Natural killer cell (primary cell): ENCODE measurements around the gene GADL1. TPM values are rescaled to one million over a fixed set of nuclear protein-coding genes. Genes with fewer than 3 reads are reported as not detected.
A peak's percentile ranks its signal among the peaks of the same experiment; 100 is the strongest.

Source experiments
- ATAC-seq, 3 donors: fragments of 150-1000 bp in 2 of 3; fragments of 200-7000 bp in 1 of 3; cut with Tn5 transposase; 1 replicate in 1 of 3; 2 replicates in 2 of 3; pipeline ENCODE4 v1.10.0; 2021; ENCODE audit warnings: mild to moderate bottlenecking in 2 of 3, moderate library complexity in 2 of 3
- DNase-seq, 2 donors: peaks; one replicate each; pipeline versions ENCODE4 v3.0.0 to v3.0.0-alpha.2; 2013 to 2021; ENCODE audit warnings: mixed read lengths in 1 of 2
- H3K27ac ChIP-seq: one replicate; pipeline ENCODE4 v1.5.1; 2013; ENCODE audit warnings: mild to moderate bottlenecking, low read length
- H3K27me3 ChIP-seq: one replicate; pipeline ENCODE4 v1.6.1; 2013; ENCODE audit warnings: low read length; ENCODE audit not compliant: control insufficient read depth, insufficient read depth
- H3K36me3 ChIP-seq: one replicate; pipeline ENCODE4 v1.6.1; 2013; ENCODE audit warnings: low read length; ENCODE audit not compliant: control insufficient read depth, insufficient read depth
- H3K4me1 ChIP-seq: one replicate; pipeline ENCODE4 v1.6.1; 2013; ENCODE audit warnings: low read length; ENCODE audit not compliant: control insufficient read depth, insufficient read depth
- H3K4me3 ChIP-seq: one replicate; pipeline ENCODE4 v1.5.1; 2013; ENCODE audit warnings: low read length
- H3K9me3 ChIP-seq: one replicate; pipeline ENCODE4 v1.6.1; 2013; ENCODE audit warnings: low read length; ENCODE audit not compliant: control insufficient read depth, insufficient read depth
- H3K27ac Mint-ChIP-seq, 2 donors: one replicate each; pipeline ENCODE4 v1.8.0; 2022; ENCODE audit warnings: mild to moderate bottlenecking in 2 of 2, mixed read lengths in 2 of 2, moderate library complexity in 1 of 2
- H3K27me3 Mint-ChIP-seq, 2 donors: one replicate each; pipeline ENCODE4 v1.8.0; 2022; ENCODE audit warnings: low read depth in 2 of 2, mixed read lengths in 2 of 2
- H3K36me3 Mint-ChIP-seq: one replicate; pipeline ENCODE4 v1.8.0; 2022; ENCODE audit warnings: mixed read lengths
- H3K4me1 Mint-ChIP-seq, 2 donors: one replicate each; pipeline ENCODE4 v1.8.0; 2022; ENCODE audit warnings: mixed read lengths in 2 of 2
- H3K4me3 Mint-ChIP-seq: one replicate; pipeline ENCODE4 v1.8.0; 2022; ENCODE audit warnings: mild to moderate bottlenecking, moderate library complexity, mixed read lengths
- H3K9me3 Mint-ChIP-seq, 2 donors: one replicate each; pipeline ENCODE4 v1.8.0; 2022; ENCODE audit warnings: mixed read lengths in 2 of 2
- WGBS: methylation state at CpG from one replicate; pipeline ENCODE4 v1.1.7; 2013; ENCODE audit warnings: missing lambda C conversion rate; ENCODE audit not compliant: insufficient coverage; 5-methylcytosine and 5-hydroxymethylcytosine counted together
- intact Hi-C: fragments of 100-400 bp; cut with micrococcal nuclease; formaldehyde crosslinking; loops from one replicate; pipeline ENCODE4 v1.14.2; 2022
- total RNA-seq, 4 donors: library from RNA; stranded (reverse); fragments of 120-200 nt in 1 of 4; gene quantifications; one replicate each; pipeline versions ENCODE4 v1.2.3 to v1.2.4, GENCODE V29; 2013 to 2022
- TF ChIP-seq, protein P1 (sequence below): fragments of 200-600 bp; IDR thresholded peaks from one replicate; pipeline ENCODE4 v1.8.0; 2022; ENCODE audit warnings: antibody characterized with exemption

Gene GADL1
- total RNA-seq, 3 donors from 2014 or later (not counting 1 experiment from before 2014, with no cell fraction given): not detected

DNA sequence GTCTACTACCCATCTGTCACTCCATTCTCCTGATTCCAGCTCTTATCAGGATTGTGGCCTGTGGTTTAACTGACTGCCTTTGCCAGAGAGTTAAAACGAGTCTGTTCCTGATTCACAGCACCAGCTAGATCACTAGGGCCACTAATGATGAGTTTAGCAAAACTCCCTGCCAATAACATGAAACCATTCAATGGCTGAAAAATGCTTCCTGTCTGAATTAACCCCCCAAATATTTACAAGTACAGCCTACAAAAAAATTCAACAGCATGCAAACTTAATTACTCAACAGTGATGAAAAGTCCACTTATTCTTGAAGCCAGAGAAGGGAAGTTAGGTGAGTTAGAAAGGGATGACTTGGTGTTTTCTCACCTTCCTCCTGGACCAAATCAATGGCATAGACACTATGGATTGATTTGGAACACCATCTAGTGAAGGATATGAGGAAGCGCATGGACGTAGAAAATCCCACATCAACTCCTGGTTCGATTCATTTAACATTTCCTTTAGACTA, 146.6 kb downstream of the GADL1 start:
- no peaks in the 10 kb centered on the region for H3K9me3 ChIP-seq
- H3K36me3 ChIP-seq: no peaks in the 10 kb centered on the region
- no peaks in the 10 kb centered on the region for H3K27me3 Mint-ChIP-seq
- TF ChIP-seq, protein P1, sequence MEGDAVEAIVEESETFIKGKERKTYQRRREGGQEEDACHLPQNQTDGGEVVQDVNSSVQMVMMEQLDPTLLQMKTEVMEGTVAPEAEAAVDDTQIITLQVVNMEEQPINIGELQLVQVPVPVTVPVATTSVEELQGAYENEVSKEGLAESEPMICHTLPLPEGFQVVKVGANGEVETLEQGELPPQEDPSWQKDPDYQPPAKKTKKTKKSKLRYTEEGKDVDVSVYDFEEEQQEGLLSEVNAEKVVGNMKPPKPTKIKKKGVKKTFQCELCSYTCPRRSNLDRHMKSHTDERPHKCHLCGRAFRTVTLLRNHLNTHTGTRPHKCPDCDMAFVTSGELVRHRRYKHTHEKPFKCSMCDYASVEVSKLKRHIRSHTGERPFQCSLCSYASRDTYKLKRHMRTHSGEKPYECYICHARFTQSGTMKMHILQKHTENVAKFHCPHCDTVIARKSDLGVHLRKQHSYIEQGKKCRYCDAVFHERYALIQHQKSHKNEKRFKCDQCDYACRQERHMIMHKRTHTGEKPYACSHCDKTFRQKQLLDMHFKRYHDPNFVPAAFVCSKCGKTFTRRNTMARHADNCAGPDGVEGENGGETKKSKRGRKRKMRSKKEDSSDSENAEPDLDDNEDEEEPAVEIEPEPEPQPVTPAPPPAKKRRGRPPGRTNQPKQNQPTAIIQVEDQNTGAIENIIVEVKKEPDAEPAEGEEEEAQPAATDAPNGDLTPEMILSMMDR: no peak
- H3K36me3 Mint-ChIP-seq: no peaks in the 10 kb centered on the region
- peaks cover 5 to 6% of the 10 kb centered on the region in 2 donors for H3K4me1 Mint-ChIP-seq
- no peak overlapping the region for H3K27ac Mint-ChIP-seq
- intact Hi-C loops: no loop called here
- 25% methylated on average over 1 of the region's 4 CpGs for WGBS
- H3K27ac ChIP-seq: no peak overlapping the region
- no peak overlapping the region for H3K4me3 ChIP-seq
- no peaks in the 10 kb centered on the region for H3K9me3 Mint-ChIP-seq
- H3K4me3 Mint-ChIP-seq: no peak overlapping the region
- DNase-seq (peak in 1 of 2 donors; percentile 10), ATAC-seq (no peak)
- H3K4me1 ChIP-seq: no peaks in the 10 kb centered on the region
- no peaks in the 10 kb centered on the region for H3K27me3 ChIP-seq

GRCh38 chr3:30743641-30744317, 150.7 kb downstream of the GADL1 start:
- Mint-ChIP-seq H3K27me3 (no peaks in the 10 kb centered on the region), H3K36me3 (no peaks in the 10 kb centered on the region), H3K4me1 (peaks cover 6 to 13% of the 10 kb centered on the region in 2 donors), H3K27ac (no peak overlapping the region), H3K9me3 (no peaks in the 10 kb centered on the region), H3K4me3 (no peak overlapping the region)
- ATAC-seq: no peak
- Histone ChIP-seq H3K9me3 (no peaks in the 10 kb centered on the region), H3K27ac (no peak overlapping the region), H3K27me3 (no peaks in the 10 kb centered on the region), H3K36me3 (no peaks in the 10 kb centered on the region), H3K4me3 (no peak overlapping the region), H3K4me1 (peaks cover 3% of the 10 kb centered on the region)
- DNase-seq: no peak
- TF ChIP-seq, protein P1: no peak
- intact Hi-C loops: no loop called here

DNA sequence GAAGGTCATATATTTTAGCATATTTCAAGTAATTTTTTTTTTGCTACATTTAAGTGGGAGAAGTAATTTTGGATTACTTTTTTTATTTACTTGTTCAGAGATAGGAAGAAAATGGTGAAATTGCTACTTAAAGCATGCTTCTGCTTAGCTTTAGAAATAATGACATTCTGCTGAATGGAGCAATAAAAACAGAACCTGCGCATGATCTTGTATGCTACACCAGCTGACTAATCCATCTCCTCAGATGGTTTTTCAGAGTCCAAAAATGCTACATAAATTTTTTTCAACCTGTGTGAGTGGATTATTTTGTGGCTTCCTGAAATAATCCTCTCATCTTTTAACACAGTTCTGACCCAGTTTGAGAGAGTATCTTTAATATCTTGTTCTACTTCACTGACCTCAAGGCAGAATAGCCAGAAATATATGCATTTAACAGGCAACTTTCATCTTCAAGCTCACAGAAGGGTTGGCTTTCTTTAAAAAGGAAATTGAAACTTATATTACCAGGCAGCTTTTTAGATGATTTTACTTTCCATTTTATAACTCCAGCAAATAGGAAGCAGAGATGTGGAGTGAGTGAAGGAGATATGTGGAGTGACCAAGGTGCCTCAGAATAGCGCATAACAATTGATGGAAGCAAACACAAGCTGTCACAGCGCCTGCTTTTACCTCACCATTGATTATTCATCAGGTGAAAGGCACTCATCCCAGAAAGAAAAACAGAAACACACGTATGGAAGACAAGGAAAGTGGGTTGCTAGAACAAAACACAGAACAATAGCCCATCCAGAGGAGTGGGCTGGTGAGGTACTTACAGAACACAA, 151.5 kb downstream of the GADL1 start:
- intact Hi-C loops: no loop called here
- no peaks in the 10 kb centered on the region for H3K9me3 ChIP-seq
- DNase-seq (no peak), ATAC-seq (no peak)
- H3K4me1 ChIP-seq: peaks cover 3% of the 10 kb centered on the region
- H3K9me3 Mint-ChIP-seq: no peaks in the 10 kb centered on the region
- TF ChIP-seq, protein P1: no peak
- peaks cover 6 to 18% of the 10 kb centered on the region in 2 donors for H3K4me1 Mint-ChIP-seq
- no peak overlapping the region for H3K27ac ChIP-seq
- H3K36me3 Mint-ChIP-seq: no peaks in the 10 kb centered on the region
- no peak overlapping the region for H3K4me3 ChIP-seq
- no peaks in the 10 kb centered on the region for H3K27me3 ChIP-seq
- H3K27me3 Mint-ChIP-seq: no peaks in the 10 kb centered on the region
- no peak overlapping the region for H3K4me3 Mint-ChIP-seq
- no peak overlapping the region for H3K27ac Mint-ChIP-seq
- 84% methylated on average over 3 of the region's 4 CpGs for WGBS
- no peaks in the 10 kb centered on the region for H3K36me3 ChIP-seq
